Choroid plexus epithelial cell (primary cell): ENCODE results near the gene DPP6.

ENCODE experiments used
- DNase-seq: peaks from one replicate; pipeline ENCODE4 v3.0.0-alpha.2; 2010; ENCODE audit warnings: low read depth
- H3K4me3 ChIP-seq: 2 replicates; pipeline ENCODE4 v1.5.1; 2011; ENCODE audit warnings: low read depth, mild to moderate bottlenecking, control low read depth, low read length, moderate library complexity
- TF ChIP-seq, protein P1 (sequence below): conservative IDR thresholded peaks from 2 replicates; pipeline ENCODE4 v1.5.1; 2011; ENCODE audit warnings: low read depth, mild to moderate bottlenecking, control low read depth, inconsistent platforms, low read length, moderate library complexity

DPP6 gene

DNA sequence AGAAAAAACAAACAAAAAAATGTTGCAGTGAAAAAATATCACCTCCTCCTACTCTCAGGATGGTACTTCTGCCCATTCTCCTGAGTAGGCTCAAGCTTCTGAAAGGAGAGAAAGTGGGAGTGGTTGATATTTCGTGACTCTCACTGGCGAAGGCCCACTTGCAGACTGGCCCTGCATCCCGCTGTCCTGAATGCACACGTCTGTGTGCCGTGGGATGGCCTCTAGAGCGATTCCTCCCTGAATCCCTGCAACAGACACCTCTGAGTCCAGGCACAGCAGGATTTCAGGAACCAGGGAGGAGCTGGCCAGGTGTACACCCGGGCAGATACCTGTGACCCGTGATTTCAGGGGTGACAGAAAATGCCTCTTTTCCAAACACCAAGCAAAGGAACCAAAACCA, 319.2 kb downstream of the DPP6 start:
- no peak for DNase-seq
- TF ChIP-seq, protein P1, sequence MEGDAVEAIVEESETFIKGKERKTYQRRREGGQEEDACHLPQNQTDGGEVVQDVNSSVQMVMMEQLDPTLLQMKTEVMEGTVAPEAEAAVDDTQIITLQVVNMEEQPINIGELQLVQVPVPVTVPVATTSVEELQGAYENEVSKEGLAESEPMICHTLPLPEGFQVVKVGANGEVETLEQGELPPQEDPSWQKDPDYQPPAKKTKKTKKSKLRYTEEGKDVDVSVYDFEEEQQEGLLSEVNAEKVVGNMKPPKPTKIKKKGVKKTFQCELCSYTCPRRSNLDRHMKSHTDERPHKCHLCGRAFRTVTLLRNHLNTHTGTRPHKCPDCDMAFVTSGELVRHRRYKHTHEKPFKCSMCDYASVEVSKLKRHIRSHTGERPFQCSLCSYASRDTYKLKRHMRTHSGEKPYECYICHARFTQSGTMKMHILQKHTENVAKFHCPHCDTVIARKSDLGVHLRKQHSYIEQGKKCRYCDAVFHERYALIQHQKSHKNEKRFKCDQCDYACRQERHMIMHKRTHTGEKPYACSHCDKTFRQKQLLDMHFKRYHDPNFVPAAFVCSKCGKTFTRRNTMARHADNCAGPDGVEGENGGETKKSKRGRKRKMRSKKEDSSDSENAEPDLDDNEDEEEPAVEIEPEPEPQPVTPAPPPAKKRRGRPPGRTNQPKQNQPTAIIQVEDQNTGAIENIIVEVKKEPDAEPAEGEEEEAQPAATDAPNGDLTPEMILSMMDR, result no peak
- no peak overlapping the region for H3K4me3 ChIP-seq

DNA sequence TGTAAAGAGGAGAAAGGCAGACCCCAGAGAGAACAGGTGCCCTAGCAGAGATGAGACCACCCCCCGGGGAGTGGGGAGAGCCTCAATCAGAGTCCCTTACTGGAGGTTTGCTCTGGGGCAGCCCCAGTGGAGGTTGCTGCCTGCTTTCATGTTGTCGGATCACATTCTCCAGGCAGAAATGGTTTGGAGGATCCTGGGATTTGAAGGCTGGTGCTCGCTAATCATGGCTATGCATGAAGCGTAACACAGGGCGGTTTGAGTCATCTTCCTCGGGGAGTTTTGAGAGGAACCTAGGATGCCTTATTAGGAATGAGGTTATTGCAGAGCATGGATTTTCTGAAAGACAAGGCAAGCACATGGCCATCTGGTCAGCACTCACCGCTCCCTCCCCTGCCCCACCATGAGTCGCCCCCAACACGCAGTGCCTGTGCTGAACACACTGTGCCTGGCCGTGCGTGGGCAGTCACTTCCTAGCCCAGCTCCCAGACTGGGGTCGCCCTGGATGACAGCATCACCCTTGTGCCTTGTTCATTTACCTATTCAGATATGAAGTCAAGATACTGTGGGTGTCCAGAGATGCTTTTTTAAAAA, 319.9 kb downstream of the DPP6 start:
- no peak for DNase-seq
- no peak overlapping the region for H3K4me3 ChIP-seq
- TF ChIP-seq, protein P1, result no peak

DNA sequence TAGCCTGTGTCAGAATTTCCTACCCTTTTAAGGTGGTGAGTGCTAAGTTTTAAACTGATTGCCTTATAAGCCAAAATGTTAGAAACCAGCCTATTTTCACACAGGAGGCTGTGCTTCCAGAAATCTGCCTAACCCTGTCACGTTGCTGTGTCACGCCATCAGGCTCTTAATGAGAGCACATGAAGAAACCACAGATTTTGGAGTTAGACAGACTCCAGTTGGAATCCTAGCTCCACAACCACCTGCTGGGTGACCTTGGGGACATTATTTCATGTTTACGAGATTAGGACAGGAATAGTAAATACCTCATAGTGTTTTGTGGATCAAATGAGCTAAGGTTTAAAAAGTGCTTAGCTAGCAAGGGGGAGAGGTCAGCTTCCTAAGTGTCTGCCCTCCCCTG, 321.8 kb downstream of the DPP6 start:
- no peak overlapping the region for H3K4me3 ChIP-seq
- DNase-seq, result no peak
- TF ChIP-seq, protein P1, result no peak

DNA sequence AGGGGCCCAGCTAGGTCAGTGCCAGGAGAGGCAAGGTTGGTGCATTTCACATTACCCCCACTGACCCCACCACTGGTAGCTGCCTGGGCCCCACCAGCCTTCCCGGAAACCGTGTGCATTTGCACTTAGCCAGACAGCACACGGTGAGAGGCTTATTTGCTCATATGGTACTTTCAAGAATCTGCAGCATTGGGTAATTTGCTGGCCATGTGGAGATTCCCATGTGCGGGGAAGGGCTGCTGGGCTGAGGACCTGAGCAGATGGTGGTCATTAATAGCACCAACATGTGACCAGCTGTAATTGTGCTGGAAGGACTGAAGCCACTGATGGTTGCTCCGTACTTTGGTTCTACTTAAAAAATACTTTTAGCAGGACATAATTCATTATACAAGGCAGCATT, 323.8 kb downstream of the DPP6 start:
- no peak for DNase-seq
- TF ChIP-seq, protein P1, result no peak
- H3K4me3 ChIP-seq, result no peak overlapping the region

DNA sequence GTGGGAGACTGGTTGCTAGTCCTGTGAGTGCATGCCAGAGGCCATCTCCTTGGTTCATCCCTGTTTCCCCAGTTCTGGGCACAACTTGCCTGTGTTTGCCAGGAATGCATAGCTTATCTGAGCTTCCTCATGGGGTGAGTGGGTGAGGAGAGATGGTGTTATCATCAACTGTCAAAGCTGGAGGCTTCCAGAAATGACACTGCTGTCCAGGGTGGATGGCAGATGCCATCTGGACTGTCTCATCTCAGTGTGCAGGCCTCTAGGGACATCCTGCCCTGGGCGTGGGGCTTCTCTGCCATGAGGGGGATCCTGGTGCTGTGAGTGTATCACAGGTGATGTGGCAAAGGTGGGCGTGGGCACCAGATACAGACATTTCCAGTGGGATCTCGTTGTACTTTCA, 328.6 kb downstream of the DPP6 start:
- DNase-seq, result no peak
- TF ChIP-seq, protein P1, result no peak

DNA sequence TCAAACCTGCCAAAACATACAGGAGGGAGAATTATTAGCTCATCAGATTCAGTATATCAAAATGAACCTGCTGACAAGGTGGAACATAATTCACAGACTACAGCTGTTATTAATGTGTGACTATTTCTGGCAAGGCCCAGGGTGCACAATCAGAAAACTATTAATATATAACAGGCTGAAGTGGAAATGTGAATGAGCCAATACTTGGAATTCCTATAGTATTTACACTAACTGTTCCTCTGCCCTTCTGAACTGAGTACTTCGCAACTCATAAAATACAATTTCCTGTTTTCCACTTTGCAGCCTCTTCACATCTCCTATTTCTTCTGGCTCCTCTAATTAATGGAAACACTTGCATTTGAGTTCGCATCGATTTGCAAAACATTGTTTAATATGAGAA, 330.8 kb downstream of the DPP6 start:
- H3K4me3 ChIP-seq, result no peak overlapping the region
- no peak for DNase-seq
- TF ChIP-seq, protein P1, result no peak

More for the DNA sequence above, 328.6 kb downstream of the DPP6 start:
- no peak overlapping the region for H3K4me3 ChIP-seq

DNA sequence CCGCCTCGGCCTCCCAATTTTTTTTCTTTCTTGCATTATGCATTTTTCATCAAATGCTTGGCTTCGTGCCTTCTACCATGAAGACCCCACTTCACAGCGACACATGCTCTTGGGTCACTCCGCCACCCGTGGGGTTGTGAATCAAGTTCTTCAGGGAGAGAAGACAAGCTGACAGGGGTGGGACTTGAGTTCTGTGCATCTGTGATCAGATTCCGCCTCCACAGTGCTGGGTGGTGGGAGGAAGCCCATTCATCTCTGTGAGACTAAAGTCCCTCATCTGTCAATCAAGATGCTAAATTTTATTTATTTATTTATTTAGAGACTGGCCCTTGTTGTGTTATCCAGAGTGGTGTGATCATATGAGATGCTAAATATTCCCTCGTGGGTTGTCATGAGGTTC, 333.0 kb downstream of the DPP6 start:
- DNase-seq, result no peak
- TF ChIP-seq, protein P1, result no peak
- H3K4me3 ChIP-seq, result no peak overlapping the region
